Stimulated activated CD4-positive, alpha-beta T cell treated with anti-CD3 and anti-CD28 coated beads, Interleukin-4, amount 100 ng/mL, for 24 hours (primary cell): Measurements from ENCODE around the gene COL24A1.
"Not testable (repeated sequence)": the region's sequence is repeated elsewhere in the genome, so short reads cannot be mapped to it uniquely, and the experiment has no call there.

Source experiments
- DNase-seq: peaks from one replicate; pipeline ENCODE4 v3.0.0-alpha.2; 2020

COL24A1 gene

GRCh38 chr1:86151427-86151826, 5.1 kb downstream of the COL24A1 start:
- no peak for DNase-seq

- no peak for DNase-seq
Measured at GRCh38 chr1:86150553-86151055, 6.0 kb downstream of the COL24A1 start.

GRCh38 chr1:86149591-86149990, 7.0 kb downstream of the COL24A1 start:
- no peak for DNase-seq

GRCh38 chr1:86147755-86148154, 8.8 kb downstream of the COL24A1 start:
- DNase-seq = no peak

- DNase-seq = no peak
Measured at GRCh38 chr1:86146566-86146965, 10.0 kb downstream of the COL24A1 start.

GRCh38 chr1:86140281-86140880, 16.2 kb downstream of the COL24A1 start:
- DNase-seq = no peak

- DNase-seq = no peak
Measured at GRCh38 chr1:86138746-86139145, 17.8 kb downstream of the COL24A1 start.

- DNase-seq = no peak
Measured at GRCh38 chr1:86137436-86137835, 19.1 kb downstream of the COL24A1 start.

GRCh38 chr1:86119214-86119764, 37.3 kb downstream of the COL24A1 start:
- no peak for DNase-seq

- DNase-seq = no peak
Measured at GRCh38 chr1:86114816-86115400, 41.7 kb downstream of the COL24A1 start.

- no peak for DNase-seq
Measured at GRCh38 chr1:86114236-86114635, 42.3 kb downstream of the COL24A1 start.

- DNase-seq = not testable (repeated sequence)
Measured at GRCh38 chr1:86111590-86111989, 45.0 kb downstream of the COL24A1 start.

- no peak for DNase-seq
Measured at GRCh38 chr1:86110451-86111129, 46.0 kb downstream of the COL24A1 start.

- no peak for DNase-seq
Measured at GRCh38 chr1:86105533-86105866, 51.1 kb downstream of the COL24A1 start.

GRCh38 chr1:86104606-86105532, 51.7 kb downstream of the COL24A1 start:
- DNase-seq = no peak

- DNase-seq = no peak
Measured at GRCh38 chr1:86101616-86102015, 55.0 kb downstream of the COL24A1 start.

- DNase-seq = no peak
Measured at GRCh38 chr1:86100401-86100800, 56.2 kb downstream of the COL24A1 start.

- DNase-seq = no peak
Measured at GRCh38 chr1:86089765-86090164, 66.8 kb downstream of the COL24A1 start.

GRCh38 chr1:86085741-86086409, 70.7 kb downstream of the COL24A1 start:
- DNase-seq = no peak

- DNase-seq = no peak
Measured at GRCh38 chr1:86084998-86085397, 71.6 kb downstream of the COL24A1 start.

GRCh38 chr1:86082183-86082582, 74.4 kb downstream of the COL24A1 start:
- no peak for DNase-seq

- not testable (repeated sequence) for DNase-seq
Measured at GRCh38 chr1:86072474-86072873, 84.1 kb downstream of the COL24A1 start.
